Gastrocnemius medialis (tissue), 4 donors: ENCODE data around the gene UGT1A10. TPM values are rescaled to one million over a fixed set of nuclear protein-coding genes. Genes with fewer than 3 reads are reported as not detected.
"Not testable (repeated sequence)": the region's sequence is repeated elsewhere in the genome, so short reads cannot be mapped to it uniquely, and the experiment has no call there.

Experiments used
- ATAC-seq, 2 donors: fragments of 150-250 bp; one replicate each; pipeline ENCODE4 v1.9.1; 2016
- DNase-seq, 2 donors: peaks; one replicate each; pipeline ENCODE4 v3.0.0-alpha.2; 2019
- H3K27ac ChIP-seq, 4 donors: fragments of 200-600 bp; sonication (generic); 1 replicate in 1 of 4; 2 replicates in 3 of 4; pipeline ENCODE4 v1.5.1; 2016 to 2018; ENCODE audit warnings: mild to moderate bottlenecking in 2 of 4, moderate library complexity in 1 of 4
- H3K27me3 ChIP-seq, 3 donors: fragments of 200-600 bp; sonication (generic) in 2 of 3; 1 replicate in 1 of 3; 2 replicates in 2 of 3; pipeline versions ENCODE4 v1.5.1 to v1.6.0; 2016 to 2019; ENCODE audit warnings: mild to moderate bottlenecking in 1 of 3, moderate library complexity in 1 of 3
- H3K36me3 ChIP-seq, 2 donors: fragments of 200-600 bp; sonication (generic) in 1 of 2; one replicate each; pipeline ENCODE4 v1.5.1; 2017 to 2018
- H3K4me1 ChIP-seq, 2 donors: fragments of 200-600 bp; sonication (generic) in 1 of 2; one replicate each; pipeline ENCODE4 v1.5.1; 2016 to 2017; ENCODE audit warnings: mild to moderate bottlenecking in 2 of 2
- H3K4me3 ChIP-seq, 4 donors: fragments of 200-600 bp; sonication (generic) in 3 of 4; 1 replicate in 1 of 4; 2 replicates in 3 of 4; pipeline ENCODE4 v1.5.1; 2016 to 2019; ENCODE audit warnings: mild to moderate bottlenecking in 2 of 4
- H3K9me3 ChIP-seq, 3 donors: fragments of 200-600 bp; sonication (generic) in 2 of 3; 1 replicate in 1 of 3; 2 replicates in 2 of 3; pipeline ENCODE4 v1.5.1; 2016 to 2019
- POLR2A ChIP-seq, 2 donors: fragments of 450-650 bp; IDR thresholded peaks; one replicate each; pipeline ENCODE4 v1.6.1; 2017; ENCODE audit warnings: antibody characterized with exemption in 2 of 2, mild to moderate bottlenecking in 2 of 2, moderate library complexity in 2 of 2
- in situ Hi-C, 4 donors: fragments of 200-750 bp; cut with MboI; loops; one replicate each; pipeline versions ENCODE4 v1.15.0 to v1.8.0; 2017; ENCODE audit warnings: low sequenced_read_pairs in 4 of 4
- intact Hi-C: fragments of 100-400 bp; cut with DNase I; formaldehyde crosslinking; loops from one replicate; pipeline ENCODE4 v1.15.1; 2023; ENCODE audit warnings: low total_unique reads
- total RNA-seq, 4 donors: library from RNA; depleted of rRNA; stranded (reverse); fragments of >200 nt; gene quantifications; one replicate each; pipeline versions ENCODE4 v1.1.0 to v1.2.3, GENCODE V29; 2016
- TF ChIP-seq, protein P1 (sequence below), 5 experiments: fragments of 450-650 bp in 3 of 5; fragments of 200-600 bp in 2 of 5; sonication (generic) in 2 of 5; IDR thresholded peaks in 4 of 5; conservative IDR thresholded peaks in 1 of 5; 1 replicate in 4 of 5; 2 replicates in 1 of 5; pipeline ENCODE4 v1.5.1; 2016 to 2019; ENCODE audit warnings: antibody characterized with exemption in 5 of 5, mild to moderate bottlenecking in 3 of 5, moderate library complexity in 3 of 5

Gene UGT1A10
- total RNA-seq, 4 donors from 2014 or later, result 0.12 TPM; not detected in 3

DNA sequence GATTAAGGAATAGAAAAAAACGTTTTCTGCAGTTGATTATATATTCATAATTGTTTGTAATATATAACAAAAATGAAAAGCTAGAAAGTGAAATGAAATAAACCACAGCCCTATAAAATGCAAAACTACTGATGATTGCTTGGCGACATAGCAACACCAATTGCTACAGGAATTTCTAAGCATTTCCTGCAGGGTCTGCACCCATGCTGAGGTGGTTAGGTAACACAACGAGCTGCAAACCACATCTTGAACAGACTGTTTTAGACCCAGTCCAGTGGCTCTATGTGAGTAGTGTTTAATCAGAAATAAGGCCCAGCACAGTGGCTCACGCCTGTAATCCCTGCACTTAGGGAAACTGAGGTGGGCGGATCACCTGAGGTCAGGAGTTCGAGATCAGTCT is 18.3 kb downstream of the UGT1A10 start:
- Histone ChIP-seq H3K27me3 (no peaks in the 10 kb centered on the region), H3K4me1 (no peaks in the 10 kb centered on the region), H3K4me3 (no peak overlapping the region), H3K27ac (no peak overlapping the region), H3K36me3 (no peaks in the 10 kb centered on the region), H3K9me3 (no peaks in the 10 kb centered on the region)
- DNase-seq, result no peak
- no peak for ATAC-seq
- TF ChIP-seq, protein P1, sequence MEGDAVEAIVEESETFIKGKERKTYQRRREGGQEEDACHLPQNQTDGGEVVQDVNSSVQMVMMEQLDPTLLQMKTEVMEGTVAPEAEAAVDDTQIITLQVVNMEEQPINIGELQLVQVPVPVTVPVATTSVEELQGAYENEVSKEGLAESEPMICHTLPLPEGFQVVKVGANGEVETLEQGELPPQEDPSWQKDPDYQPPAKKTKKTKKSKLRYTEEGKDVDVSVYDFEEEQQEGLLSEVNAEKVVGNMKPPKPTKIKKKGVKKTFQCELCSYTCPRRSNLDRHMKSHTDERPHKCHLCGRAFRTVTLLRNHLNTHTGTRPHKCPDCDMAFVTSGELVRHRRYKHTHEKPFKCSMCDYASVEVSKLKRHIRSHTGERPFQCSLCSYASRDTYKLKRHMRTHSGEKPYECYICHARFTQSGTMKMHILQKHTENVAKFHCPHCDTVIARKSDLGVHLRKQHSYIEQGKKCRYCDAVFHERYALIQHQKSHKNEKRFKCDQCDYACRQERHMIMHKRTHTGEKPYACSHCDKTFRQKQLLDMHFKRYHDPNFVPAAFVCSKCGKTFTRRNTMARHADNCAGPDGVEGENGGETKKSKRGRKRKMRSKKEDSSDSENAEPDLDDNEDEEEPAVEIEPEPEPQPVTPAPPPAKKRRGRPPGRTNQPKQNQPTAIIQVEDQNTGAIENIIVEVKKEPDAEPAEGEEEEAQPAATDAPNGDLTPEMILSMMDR (IDR thresholded peaks at IDR 0.05 in 4 of 5, conservative IDR thresholded peaks at IDR 0.05 in 1 of 5), result no peak
- no peak for TF ChIP-seq POLR2A (IDR thresholded peaks at IDR 0.05)
- intact Hi-C loops (no loop called here), in situ Hi-C loops (no loop called here)

DNA sequence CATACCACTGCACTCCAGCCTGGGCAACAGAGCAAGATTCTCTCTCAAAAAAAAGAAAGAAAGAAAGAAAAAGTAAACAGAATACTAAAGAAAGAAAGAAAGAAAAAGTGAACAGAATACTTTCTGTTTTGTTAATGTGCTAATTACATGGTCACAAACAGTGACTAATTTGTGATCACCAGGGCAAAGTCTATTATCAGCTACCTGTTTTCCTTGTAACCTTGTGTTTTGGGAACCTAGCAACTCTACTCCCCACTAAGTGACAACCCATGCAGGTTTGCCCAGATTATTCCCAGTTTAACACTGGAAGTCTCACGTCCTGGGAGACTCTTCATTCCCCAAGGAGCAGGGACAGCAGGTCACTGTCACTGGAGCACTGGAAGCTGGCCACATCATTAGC is 18.8 kb downstream of the UGT1A10 start:
- no peak for DNase-seq

DNA sequence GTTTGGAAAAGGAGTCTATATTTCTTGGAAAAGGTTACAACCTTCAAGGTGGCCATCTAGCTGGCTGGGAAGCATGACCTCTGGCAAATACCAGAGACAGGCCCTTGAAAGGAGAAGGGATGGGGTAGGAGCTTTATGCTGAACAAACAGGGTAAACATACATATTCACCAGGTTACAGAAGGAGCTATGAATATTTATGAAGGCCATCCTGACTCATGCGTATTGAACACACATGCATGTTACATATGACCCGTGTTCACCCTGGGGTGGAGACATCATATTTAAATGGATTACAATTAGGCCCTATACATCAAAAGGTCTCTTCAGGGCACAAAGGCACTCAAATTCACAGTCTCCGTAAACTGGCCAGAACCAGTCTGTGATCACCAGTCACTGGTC is 19.7 kb downstream of the UGT1A10 start:
- DNase-seq, H3K4me3 ChIP-seq, H3K27ac ChIP-seq, in situ Hi-C loops, H3K36me3 ChIP-seq, H3K9me3 ChIP-seq, H3K27me3 ChIP-seq, intact Hi-C loops, H3K4me1 ChIP-seq, ATAC-seq: not testable (repeated sequence)

More for the DNA sequence above, 18.8 kb downstream of the UGT1A10 start:
- H3K27ac ChIP-seq, result no peak overlapping the region
- ATAC-seq, result no peak
- H3K36me3 ChIP-seq, result no peaks in the 10 kb centered on the region
- in situ Hi-C loops (no loop called here), intact Hi-C loops (no loop called here)
- no peaks in the 10 kb centered on the region for H3K27me3 ChIP-seq
- no peaks in the 10 kb centered on the region for H3K9me3 ChIP-seq
- H3K4me1 ChIP-seq, result no peaks in the 10 kb centered on the region
- H3K4me3 ChIP-seq, result no peak overlapping the region
- TF ChIP-seq, protein P1 (IDR thresholded peaks at IDR 0.05 in 4 of 5, conservative IDR thresholded peaks at IDR 0.05 in 1 of 5), result no peak
- TF ChIP-seq POLR2A (IDR thresholded peaks at IDR 0.05), result no peak

DNA sequence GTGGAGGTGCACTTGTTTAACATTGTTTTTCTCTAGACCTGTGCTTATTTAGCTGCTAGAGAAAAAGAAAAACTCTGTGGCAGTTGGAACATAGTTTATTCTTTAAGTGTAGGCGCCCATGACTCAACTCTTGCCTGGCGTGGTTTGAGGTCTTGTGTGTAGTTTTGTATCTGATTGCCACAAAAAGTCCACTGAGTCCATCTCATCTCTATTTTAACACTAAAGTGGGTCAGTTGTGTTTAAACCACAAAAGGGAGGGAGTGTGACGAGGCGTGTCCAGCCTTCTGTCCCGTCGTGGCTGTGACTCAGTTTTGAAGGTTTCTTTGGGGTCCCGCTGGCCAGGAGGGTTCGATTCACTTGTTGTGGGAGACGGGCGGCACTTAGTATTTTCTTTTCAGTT is 20.2 kb downstream of the UGT1A10 start:
- Histone ChIP-seq H3K9me3 (no peaks in the 10 kb centered on the region), H3K27ac (no peak overlapping the region), H3K4me3 (no peak overlapping the region), H3K36me3 (no peaks in the 10 kb centered on the region), H3K27me3 (no peaks in the 10 kb centered on the region), H3K4me1 (no peaks in the 10 kb centered on the region)
- intact Hi-C loops, result no loop called here
- TF ChIP-seq, protein P1 (IDR thresholded peaks at IDR 0.05 in 4 of 5, conservative IDR thresholded peaks at IDR 0.05 in 1 of 5), result no peak
- no peak for TF ChIP-seq POLR2A (IDR thresholded peaks at IDR 0.05)
- ATAC-seq (no peak), DNase-seq (no peak)
- in situ Hi-C loops, result no loop called here

DNA sequence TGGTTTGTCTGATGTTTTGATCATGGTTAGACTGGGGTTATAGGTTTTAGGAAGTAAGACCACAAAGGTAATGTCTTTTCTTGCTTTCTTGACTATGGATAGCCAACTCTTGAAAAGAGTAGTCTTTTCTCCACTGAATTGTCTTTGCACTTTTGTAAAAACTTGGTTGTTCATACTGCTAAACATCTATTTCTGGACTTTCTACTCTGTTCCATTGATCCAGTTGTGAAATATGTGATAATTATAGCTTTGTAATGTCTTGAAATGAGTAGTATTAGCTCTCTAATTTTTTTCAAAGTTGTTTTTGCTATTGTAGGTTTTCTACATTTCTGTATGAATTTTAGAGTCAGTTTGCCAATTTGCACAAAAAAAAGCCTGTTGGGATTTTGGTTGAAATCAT is 22.4 kb downstream of the UGT1A10 start:
- Histone ChIP-seq H3K4me1 (no peaks in the 10 kb centered on the region), H3K4me3 (no peak overlapping the region), H3K27me3 (no peaks in the 10 kb centered on the region), H3K27ac (no peak overlapping the region), H3K9me3 (no peaks in the 10 kb centered on the region), H3K36me3 (no peaks in the 10 kb centered on the region)
- in situ Hi-C loops (no loop called here), intact Hi-C loops (no loop called here)
- TF ChIP-seq POLR2A (IDR thresholded peaks at IDR 0.05), result no peak
- TF ChIP-seq, protein P1 (IDR thresholded peaks at IDR 0.05 in 4 of 5, conservative IDR thresholded peaks at IDR 0.05 in 1 of 5), result no peak
- DNase-seq (no peak), ATAC-seq (no peak)
